DMS 273 treated with DMSO at 0.1 percent for 48 hours (cell line): Measurements from ENCODE around the gene LUC7L3.
"Not testable (repeated sequence)": the region's sequence is repeated elsewhere in the genome, so short reads cannot be mapped to it uniquely, and the experiment has no call there.

Experiments
- DNase-seq: peaks from one replicate; lab custom pipeline; 2025; lab: John Stamatoyannopoulos, UW

Gene LUC7L3

DNA sequence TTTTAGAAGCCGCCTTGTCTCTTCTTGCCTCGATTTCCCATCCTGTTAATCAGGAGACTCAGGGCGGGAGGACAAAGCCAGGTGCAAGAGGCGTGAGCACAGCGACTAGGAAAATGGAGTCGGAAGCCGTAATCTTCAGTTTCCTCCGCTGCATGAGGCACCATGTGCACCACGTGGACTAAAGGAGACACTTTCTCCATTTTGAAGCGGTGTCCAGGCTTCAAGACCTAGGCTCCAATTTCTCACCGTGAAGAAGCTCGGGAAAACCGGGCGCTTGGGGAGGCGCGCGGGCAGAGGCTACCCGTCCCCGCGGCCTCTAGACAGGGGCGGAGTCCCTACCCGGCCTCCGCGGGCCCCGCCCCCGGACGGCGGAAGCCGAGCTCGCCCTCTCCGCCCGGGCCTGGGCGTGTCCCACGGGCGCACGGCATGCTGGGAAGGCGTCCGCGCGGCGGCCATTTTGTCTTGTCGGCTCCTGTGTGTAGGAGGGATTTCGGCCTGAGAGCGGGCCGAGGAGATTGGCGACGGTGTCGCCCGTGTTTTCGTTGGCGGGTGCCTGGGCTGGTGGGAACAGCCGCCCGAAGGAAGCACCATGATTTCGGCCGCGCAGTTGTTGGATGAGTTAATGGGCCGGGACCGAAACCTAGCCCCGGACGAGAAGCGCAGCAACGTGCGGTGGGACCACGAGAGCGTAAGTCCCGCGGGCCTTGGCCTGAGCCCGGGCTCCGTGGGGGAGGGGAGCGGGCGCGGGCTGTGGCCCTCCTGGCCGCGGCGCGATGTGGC lies at the start of gene LUC7L3:
TSS of gene LUC7L3 (plus strand) at position 460 of the 780 bp plus-strand sequence. CDS start at position 590, 130 bp downstream.
- peak; percentile 81 for DNase-seq

DNA sequence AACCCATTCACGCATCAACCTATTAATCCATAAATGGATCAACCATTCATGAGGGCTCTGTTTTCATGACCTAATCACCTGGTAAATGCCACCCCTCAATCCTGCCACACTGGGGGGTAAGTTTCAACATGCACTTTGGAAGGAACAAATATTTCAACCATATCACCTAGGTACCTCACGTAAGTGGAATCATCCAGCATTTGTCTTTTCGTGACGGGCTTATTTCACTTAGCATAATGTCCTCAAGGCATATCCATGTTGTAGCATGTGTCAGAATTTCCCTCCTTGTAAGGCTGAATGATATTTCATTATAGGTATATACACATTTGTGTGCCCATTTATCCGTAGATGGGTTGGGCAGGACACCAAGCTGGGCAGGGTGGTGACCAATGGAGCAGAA lies 47.3 kb upstream of the LUC7L3 start:
- no peak for DNase-seq

DNA sequence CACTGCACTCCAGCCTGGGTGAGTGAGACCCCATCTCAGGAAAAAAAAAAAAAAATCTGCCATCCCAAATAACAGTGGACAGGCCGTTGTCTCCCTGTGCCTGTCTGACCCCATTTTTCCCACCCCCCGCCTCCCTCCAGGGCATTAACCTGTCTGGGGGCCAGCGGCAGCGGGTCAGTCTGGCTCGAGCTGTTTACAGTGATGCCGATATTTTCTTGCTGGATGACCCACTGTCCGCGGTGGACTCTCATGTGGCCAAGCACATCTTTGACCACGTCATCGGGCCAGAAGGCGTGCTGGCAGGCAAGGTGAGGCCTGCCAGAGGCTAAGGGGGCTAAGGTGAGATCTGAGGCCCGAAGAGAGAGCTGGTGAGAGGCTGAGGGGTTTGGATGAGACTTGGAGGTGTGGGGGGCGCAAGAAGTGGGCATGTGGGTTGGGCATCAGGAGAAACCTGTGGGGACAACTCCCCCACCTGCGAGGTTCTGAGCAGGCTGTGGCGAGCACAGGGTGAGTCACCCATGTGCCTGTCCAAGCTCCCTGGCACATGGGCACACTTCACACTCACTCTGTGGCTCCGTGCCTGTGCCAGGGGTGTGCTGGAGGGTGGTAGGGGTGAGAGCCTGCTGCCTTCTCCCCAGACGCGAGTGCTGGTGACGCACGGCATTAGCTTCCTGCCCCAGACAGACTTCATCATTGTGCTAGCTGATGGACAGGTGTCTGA lies 46.4 kb upstream of the LUC7L3 start:
- no peak for DNase-seq

DNA sequence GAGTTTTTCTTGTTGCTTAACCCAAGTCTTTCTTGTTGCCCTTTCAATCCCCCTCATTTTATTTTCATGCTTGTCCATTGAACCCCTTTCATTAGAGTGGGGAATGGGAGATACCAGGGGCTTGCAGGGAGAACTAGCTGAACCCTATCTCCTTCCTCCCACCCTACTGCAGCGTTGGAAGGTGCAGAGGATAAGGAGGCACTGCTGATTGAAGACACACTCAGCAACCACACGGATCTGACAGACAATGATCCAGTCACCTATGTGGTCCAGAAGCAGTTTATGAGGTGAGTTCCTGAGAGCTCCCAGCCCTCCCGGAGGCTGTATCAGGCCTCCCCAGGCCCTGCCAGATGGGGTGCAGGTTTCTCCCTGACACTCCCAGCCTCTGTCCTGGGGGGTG lies 44.2 kb upstream of the LUC7L3 start:
- DNase-seq, result no peak

- DNase-seq, result peak; percentile 32
Observed at GRCh38 chr17:50675627-50676026, 43.8 kb upstream of the LUC7L3 start.

DNA sequence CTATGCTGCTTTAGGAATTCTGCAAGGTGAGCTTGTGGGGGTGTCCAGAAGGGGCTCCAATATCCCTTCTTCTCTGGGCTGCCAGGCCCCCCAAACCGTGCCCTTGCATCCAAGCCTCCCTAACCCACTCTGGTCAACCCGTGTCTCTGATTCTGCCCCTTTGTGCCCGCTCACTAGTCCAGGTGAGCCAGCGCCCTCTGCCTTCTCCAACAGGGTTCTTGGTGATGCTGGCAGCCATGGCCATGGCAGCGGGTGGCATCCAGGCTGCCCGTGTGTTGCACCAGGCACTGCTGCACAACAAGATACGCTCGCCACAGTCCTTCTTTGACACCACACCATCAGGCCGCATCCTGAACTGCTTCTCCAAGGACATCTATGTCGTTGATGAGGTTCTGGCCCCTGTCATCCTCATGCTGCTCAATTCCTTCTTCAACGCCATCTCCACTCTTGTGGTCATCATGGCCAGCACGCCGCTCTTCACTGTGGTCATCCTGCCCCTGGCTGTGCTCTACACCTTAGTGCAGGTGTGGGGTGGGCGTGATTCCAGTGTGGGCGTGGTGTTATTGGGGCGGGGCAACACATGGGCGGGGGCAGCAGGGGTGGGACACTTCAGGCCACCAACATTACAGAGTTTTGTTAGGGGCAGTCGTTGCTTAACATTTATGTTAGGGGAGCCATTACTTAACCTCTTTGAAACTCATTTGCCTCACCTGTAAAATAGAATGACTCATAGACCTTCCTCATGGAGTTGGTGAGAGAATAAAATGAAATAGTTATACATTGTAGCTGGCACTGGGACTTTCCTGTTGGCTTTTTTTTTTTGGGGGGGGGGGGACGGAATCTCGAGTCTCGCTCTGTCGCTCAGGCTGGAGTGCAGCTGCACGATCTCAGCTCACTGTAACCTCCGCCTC lies 43.1 kb upstream of the LUC7L3 start:
- DNase-seq, result no peak

GRCh38 chr17:50677851-50678375 lies 41.5 kb upstream of the LUC7L3 start:
- DNase-seq, result no peak

GRCh38 chr17:50679008-50679544 lies 40.3 kb upstream of the LUC7L3 start:
- no peak for DNase-seq

DNA sequence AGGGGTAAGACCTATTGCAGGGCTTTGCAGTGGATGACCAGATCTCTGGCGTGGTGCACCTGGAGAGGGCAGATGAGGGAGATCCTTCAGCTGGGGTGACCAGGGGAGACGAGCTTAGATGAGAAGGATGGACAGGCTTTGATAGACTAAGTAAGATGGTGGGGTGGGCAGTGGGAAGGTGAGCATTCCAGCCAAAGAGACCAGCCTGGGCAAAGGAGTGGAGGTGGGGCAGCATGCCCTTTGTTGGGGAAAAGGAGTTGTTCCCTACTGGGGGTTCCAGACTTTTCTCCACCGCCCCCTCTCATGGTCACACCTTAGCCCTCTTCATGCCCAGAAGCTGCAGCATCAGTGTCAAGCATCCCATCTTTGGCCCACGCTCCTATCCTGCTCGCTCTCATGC lies 39.3 kb upstream of the LUC7L3 start:
- DNase-seq, result no peak

- not testable (repeated sequence) for DNase-seq
Observed at GRCh38 chr17:50680543-50681262, 38.7 kb upstream of the LUC7L3 start.

DNA sequence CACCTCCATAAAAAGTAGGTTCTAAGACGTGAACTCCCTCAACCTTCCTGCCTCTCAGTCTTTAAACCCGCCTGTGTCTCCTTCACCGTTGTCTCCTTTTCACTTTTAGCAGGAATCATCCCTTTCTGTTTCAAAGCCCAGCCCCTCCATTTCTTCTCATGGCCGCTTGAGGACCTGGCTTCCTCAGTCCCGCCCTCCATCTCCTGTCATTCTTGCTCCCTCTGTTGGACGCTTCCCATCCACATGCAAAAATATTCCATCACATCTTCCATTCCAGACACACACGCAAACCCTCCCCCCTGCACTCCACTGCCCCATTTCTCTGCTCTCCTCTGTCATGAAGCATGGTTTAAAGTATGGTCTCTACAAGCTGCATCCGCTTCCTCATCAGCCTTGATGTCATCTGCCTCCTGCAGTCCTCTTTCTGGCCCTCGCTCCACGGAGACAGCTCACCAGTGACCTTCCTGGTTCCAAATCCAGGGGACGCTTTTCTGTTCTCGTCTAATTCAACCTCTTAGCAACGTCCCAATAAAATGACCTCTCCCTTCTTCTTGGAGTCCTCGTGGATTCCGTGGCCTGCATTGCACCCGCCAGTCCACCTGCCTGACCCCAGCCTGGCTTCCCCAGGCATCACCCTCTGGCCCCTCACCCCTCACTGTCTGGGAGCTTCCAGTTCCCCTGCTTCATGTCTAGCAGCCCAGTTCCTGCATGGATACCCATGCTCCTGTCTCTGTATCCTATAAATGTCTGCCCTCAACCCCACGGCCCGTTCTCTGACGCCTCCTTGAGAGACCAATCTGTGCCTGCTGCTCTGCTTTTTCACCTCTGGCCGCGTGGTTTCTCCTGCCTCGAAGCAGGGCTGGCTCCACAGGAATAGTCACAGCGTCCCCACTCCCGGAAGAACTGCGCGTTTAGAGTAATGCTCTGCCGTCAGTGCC lies 37.9 kb upstream of the LUC7L3 start:
- peak; percentile 43 for DNase-seq

GRCh38 chr17:50682441-50682840 lies 37.0 kb upstream of the LUC7L3 start:
- DNase-seq, result no peak

- no peak for DNase-seq
Observed at GRCh38 chr17:50682938-50683337, 36.5 kb upstream of the LUC7L3 start.

GRCh38 chr17:50683434-50684287 lies 35.7 kb upstream of the LUC7L3 start:
- DNase-seq, result no peak

DNA sequence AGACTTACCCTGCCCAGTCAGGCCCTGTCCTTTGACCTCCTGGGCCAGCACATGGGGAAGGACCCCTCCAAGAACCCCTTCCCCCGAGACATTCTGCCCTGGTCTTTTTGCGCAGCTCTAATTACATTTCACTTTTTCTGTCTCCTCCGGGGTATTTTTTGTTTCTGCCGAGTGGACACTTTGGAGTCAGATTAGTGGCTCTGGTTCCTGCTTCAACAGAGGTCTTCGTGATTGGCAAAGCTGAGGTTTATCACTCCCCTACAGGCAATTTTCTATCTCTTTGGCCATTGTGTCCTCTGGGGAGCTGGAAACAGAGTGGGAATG lies 35.2 kb upstream of the LUC7L3 start:
- DNase-seq, result no peak

DNA sequence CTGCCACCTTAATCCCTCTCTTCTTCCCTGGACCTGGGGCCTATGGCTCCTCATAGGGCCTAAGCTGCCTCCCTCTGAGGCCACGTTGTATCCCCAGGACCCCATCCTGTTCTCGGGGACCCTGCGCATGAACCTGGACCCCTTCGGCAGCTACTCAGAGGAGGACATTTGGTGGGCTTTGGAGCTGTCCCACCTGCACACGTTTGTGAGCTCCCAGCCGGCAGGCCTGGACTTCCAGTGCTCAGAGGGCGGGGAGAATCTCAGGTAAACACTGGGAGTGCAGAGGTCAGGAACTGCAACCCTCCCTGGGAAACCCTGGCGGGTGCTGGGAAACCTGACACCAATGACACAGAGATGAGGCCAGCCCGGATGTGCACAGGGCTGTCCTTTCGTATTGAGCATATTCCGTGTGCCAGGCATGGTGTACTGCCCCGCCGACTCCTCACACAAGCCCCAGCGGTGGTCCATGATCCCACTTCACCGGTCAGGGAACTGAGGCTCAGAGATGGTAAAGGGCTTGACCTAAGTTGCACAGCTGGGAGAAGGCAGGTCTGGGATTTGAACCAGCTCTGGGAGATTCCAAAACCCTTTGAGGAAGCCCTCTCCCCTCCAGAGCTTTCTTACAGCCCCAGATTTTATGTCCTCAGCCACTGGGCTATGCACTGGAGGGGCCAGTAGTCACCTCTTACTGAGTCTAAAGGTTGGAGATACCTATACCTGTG lies 34.6 kb upstream of the LUC7L3 start:
- DNase-seq, result no peak

GRCh38 chr17:50685334-50685665 lies 34.1 kb upstream of the LUC7L3 start:
- DNase-seq, result no peak

GRCh38 chr17:50685691-50686493 lies 33.5 kb upstream of the LUC7L3 start:
- DNase-seq, result no peak
